ENCODE measurements around the gene HIGD1B.
A peak's percentile ranks its signal among the peaks of the same experiment; 100 is the strongest.

Gene HIGD1B

GRCh38 chr17:44850612-44851011 is 2.9 kb downstream of the HIGD1B start:
- H3K27me3 Mint-ChIP-seq: no peaks in the 10 kb centered on the region
- no peaks in the 10 kb centered on the region for H3K9me3 Mint-ChIP-seq
- peaks cover 51% of the 10 kb centered on the region for H3K36me3 Mint-ChIP-seq (ENCODE audit: low read depth)
- H3K4me1 Mint-ChIP-seq (ENCODE audit: low read depth): no peaks in the 10 kb centered on the region
- peak overlapping the region; percentile 12 for H3K27ac Mint-ChIP-seq
- no peak overlapping the region for H3K4me3 Mint-ChIP-seq

- H3K27ac Mint-ChIP-seq: no peak overlapping the region
- H3K4me1 Mint-ChIP-seq (ENCODE audit: low read depth): no peaks in the 10 kb centered on the region
- H3K27me3 Mint-ChIP-seq: no peaks in the 10 kb centered on the region
- no peak overlapping the region for H3K4me3 Mint-ChIP-seq
- no peaks in the 10 kb centered on the region for H3K9me3 Mint-ChIP-seq
- H3K36me3 Mint-ChIP-seq (ENCODE audit: low read depth): peaks cover 68% of the 10 kb centered on the region
Observed at GRCh38 chr17:44854192-44854591, 6.5 kb downstream of the HIGD1B start.

GRCh38 chr17:44859701-44860100 is 12.0 kb downstream of the HIGD1B start:
- Mint-ChIP-seq H3K36me3 (ENCODE audit: low read depth) (peaks cover 73% of the 10 kb centered on the region), H3K9me3 (no peaks in the 10 kb centered on the region), H3K27me3 (no peaks in the 10 kb centered on the region), H3K4me3 (no peak overlapping the region), H3K27ac (no peak overlapping the region), H3K4me1 (ENCODE audit: low read depth) (no peaks in the 10 kb centered on the region)

GRCh38 chr17:44862278-44862914 is 14.7 kb downstream of the HIGD1B start:
- no peak overlapping the region for H3K4me3 Mint-ChIP-seq

GRCh38 chr17:44863061-44863918 is 15.6 kb downstream of the HIGD1B start:
- no peak overlapping the region for H3K4me3 Mint-ChIP-seq
- peaks cover 76% of the 10 kb centered on the region for H3K36me3 Mint-ChIP-seq (ENCODE audit: low read depth)

More at GRCh38 chr17:44862278-44862914, 14.7 kb downstream of the HIGD1B start:
- no peak overlapping the region for H3K27ac Mint-ChIP-seq
- no peaks in the 10 kb centered on the region for H3K9me3 Mint-ChIP-seq
- H3K4me1 Mint-ChIP-seq (ENCODE audit: low read depth): no peaks in the 10 kb centered on the region
- H3K36me3 Mint-ChIP-seq (ENCODE audit: low read depth): peaks cover 67% of the 10 kb centered on the region
- no peaks in the 10 kb centered on the region for H3K27me3 Mint-ChIP-seq

GRCh38 chr17:44864831-44865230 is 17.1 kb downstream of the HIGD1B start:
- Mint-ChIP-seq H3K27me3 (no peaks in the 10 kb centered on the region), H3K9me3 (no peaks in the 10 kb centered on the region), H3K36me3 (ENCODE audit: low read depth) (peaks cover 78% of the 10 kb centered on the region), H3K27ac (no peak overlapping the region), H3K4me3 (no peak overlapping the region), H3K4me1 (ENCODE audit: low read depth) (no peaks in the 10 kb centered on the region)

More at GRCh38 chr17:44863061-44863918, 15.6 kb downstream of the HIGD1B start:
- no peak overlapping the region for H3K27ac Mint-ChIP-seq
- no peaks in the 10 kb centered on the region for H3K4me1 Mint-ChIP-seq (ENCODE audit: low read depth)
- no peaks in the 10 kb centered on the region for H3K27me3 Mint-ChIP-seq
- no peaks in the 10 kb centered on the region for H3K9me3 Mint-ChIP-seq

- Mint-ChIP-seq H3K27ac (no peak overlapping the region), H3K27me3 (no peaks in the 10 kb centered on the region), H3K4me3 (no peak overlapping the region), H3K4me1 (ENCODE audit: low read depth) (no peaks in the 10 kb centered on the region), H3K9me3 (no peaks in the 10 kb centered on the region), H3K36me3 (ENCODE audit: low read depth) (peaks cover 77% of the 10 kb centered on the region)
Observed at GRCh38 chr17:44865231-44865660, 17.6 kb downstream of the HIGD1B start.

GRCh38 chr17:44865931-44866330 is 18.2 kb downstream of the HIGD1B start:
- no peak overlapping the region for H3K27ac Mint-ChIP-seq
- no peaks in the 10 kb centered on the region for H3K4me1 Mint-ChIP-seq (ENCODE audit: low read depth)
- H3K4me3 Mint-ChIP-seq: no peak overlapping the region
- H3K9me3 Mint-ChIP-seq: no peaks in the 10 kb centered on the region
- H3K27me3 Mint-ChIP-seq: no peaks in the 10 kb centered on the region
- H3K36me3 Mint-ChIP-seq (ENCODE audit: low read depth): peaks cover 75% of the 10 kb centered on the region

GRCh38 chr17:44867841-44868240 is 20.2 kb downstream of the HIGD1B start:
- peaks cover 77% of the 10 kb centered on the region for H3K36me3 Mint-ChIP-seq (ENCODE audit: low read depth)
- no peak overlapping the region for H3K27ac Mint-ChIP-seq
- no peaks in the 10 kb centered on the region for H3K4me1 Mint-ChIP-seq (ENCODE audit: low read depth)
- no peaks in the 10 kb centered on the region for H3K27me3 Mint-ChIP-seq
- H3K9me3 Mint-ChIP-seq: no peaks in the 10 kb centered on the region
- no peak overlapping the region for H3K4me3 Mint-ChIP-seq

GRCh38 chr17:44871556-44871955 is 23.9 kb downstream of the HIGD1B start:
- Mint-ChIP-seq H3K27me3 (no peaks in the 10 kb centered on the region), H3K4me1 (ENCODE audit: low read depth) (no peaks in the 10 kb centered on the region), H3K9me3 (no peaks in the 10 kb centered on the region), H3K36me3 (ENCODE audit: low read depth) (peaks cover 71% of the 10 kb centered on the region), H3K27ac (no peak overlapping the region), H3K4me3 (no peak overlapping the region)

GRCh38 chr17:44872131-44872768 is 24.6 kb downstream of the HIGD1B start:
- Mint-ChIP-seq H3K4me1 (ENCODE audit: low read depth) (no peaks in the 10 kb centered on the region), H3K27me3 (no peaks in the 10 kb centered on the region), H3K27ac (no peak overlapping the region), H3K36me3 (ENCODE audit: low read depth) (peaks cover 71% of the 10 kb centered on the region), H3K4me3 (no peak overlapping the region), H3K9me3 (no peaks in the 10 kb centered on the region)

GRCh38 chr17:44875761-44876160 is 28.1 kb downstream of the HIGD1B start:
- H3K4me3 Mint-ChIP-seq: no peak overlapping the region
- H3K4me1 Mint-ChIP-seq (ENCODE audit: low read depth): no peaks in the 10 kb centered on the region
- H3K27me3 Mint-ChIP-seq: no peaks in the 10 kb centered on the region
- no peak overlapping the region for H3K27ac Mint-ChIP-seq
- H3K9me3 Mint-ChIP-seq: no peaks in the 10 kb centered on the region
- peaks cover 69% of the 10 kb centered on the region for H3K36me3 Mint-ChIP-seq (ENCODE audit: low read depth)

- Mint-ChIP-seq H3K36me3 (ENCODE audit: low read depth) (peaks cover 71% of the 10 kb centered on the region), H3K27ac (no peak overlapping the region), H3K4me1 (ENCODE audit: low read depth) (no peaks in the 10 kb centered on the region), H3K27me3 (no peaks in the 10 kb centered on the region), H3K4me3 (no peak overlapping the region), H3K9me3 (no peaks in the 10 kb centered on the region)
Observed at GRCh38 chr17:44877121-44877520, 29.4 kb downstream of the HIGD1B start.

GRCh38 chr17:44878627-44879221 is 31.0 kb downstream of the HIGD1B start:
- Mint-ChIP-seq H3K36me3 (ENCODE audit: low read depth) (peaks cover 74% of the 10 kb centered on the region), H3K4me3 (no peak overlapping the region), H3K27ac (no peak overlapping the region), H3K27me3 (no peaks in the 10 kb centered on the region), H3K9me3 (no peaks in the 10 kb centered on the region), H3K4me1 (ENCODE audit: low read depth) (no peaks in the 10 kb centered on the region)

- Mint-ChIP-seq H3K27ac (no peak overlapping the region), H3K36me3 (ENCODE audit: low read depth) (peaks cover 72% of the 10 kb centered on the region), H3K27me3 (no peaks in the 10 kb centered on the region), H3K4me1 (ENCODE audit: low read depth) (no peaks in the 10 kb centered on the region), H3K9me3 (no peaks in the 10 kb centered on the region), H3K4me3 (no peak overlapping the region)
Observed at GRCh38 chr17:44879376-44879775, 31.7 kb downstream of the HIGD1B start.
